ENCODE results near the gene SLC7A14.

Gene SLC7A14

DNA sequence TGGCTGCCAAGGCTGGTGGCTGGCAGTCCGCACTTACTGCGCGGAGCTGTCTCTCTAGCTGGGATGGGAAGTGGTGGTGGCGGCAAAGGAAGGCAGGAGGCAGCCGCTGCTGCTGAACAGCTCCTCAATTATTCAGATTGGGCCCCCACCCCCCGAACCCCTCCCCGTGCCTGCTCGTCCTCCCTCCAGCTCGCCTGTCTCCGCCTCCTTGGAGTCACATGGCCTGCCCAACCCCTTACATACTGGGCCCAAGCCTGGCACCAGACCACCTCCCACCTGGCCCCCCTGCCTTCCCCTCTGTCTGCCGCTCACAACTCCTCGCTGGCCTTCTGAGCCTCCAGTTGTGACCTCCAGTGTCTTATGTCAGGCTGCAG is at the start of gene SLC7A14:
TSS of gene SLC7A14 (minus strand) at position 139 of the 374 bp plus-strand sequence. CDS start 59,139 bp downstream, outside the sequence.
- DNase-seq: peak; percentile 9 to 63

GRCh38 chr3:170635385-170635735 is 49.5 kb upstream of the SLC7A14 start:
- DNase-seq: no peak

- peak in 1 of 2 experiments; percentile 60 for DNase-seq
These were observed 48.9 kb upstream of the SLC7A14 start for GRCh38 chr3:170634663-170635384.

DNA sequence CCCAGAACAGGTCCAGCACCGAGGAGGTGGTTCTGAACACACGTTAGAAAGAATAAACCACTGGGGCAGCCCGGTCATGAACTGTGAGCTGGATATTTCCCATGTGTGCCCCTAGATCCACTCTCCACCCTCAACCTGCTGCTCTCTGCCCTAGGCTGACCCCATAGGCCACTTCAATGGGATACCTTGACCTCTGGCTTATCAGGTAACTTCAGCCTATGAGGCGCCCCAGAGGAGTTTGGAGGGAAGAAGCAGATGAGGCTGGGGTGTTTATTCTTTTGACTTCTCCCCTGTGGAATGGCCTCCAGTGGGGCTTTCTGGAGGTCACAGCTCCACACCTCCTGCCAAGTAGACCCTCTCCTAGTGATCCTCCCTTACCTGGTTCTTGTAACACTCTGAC is 47.7 kb upstream of the SLC7A14 start:
- no peak for DNase-seq

GRCh38 chr3:170632780-170633179 is 46.9 kb upstream of the SLC7A14 start:
- no peak for DNase-seq

GRCh38 chr3:170631755-170632488 is 46.0 kb upstream of the SLC7A14 start:
- no peak for DNase-seq

- DNase-seq: no peak
These were observed 37.6 kb upstream of the SLC7A14 start for GRCh38 chr3:170623524-170623923.

- peak; percentile 67 to 75 for DNase-seq
These were observed 36.7 kb upstream of the SLC7A14 start for GRCh38 chr3:170622369-170623159.

- DNase-seq: no peak
These were observed 35.4 kb upstream of the SLC7A14 start for GRCh38 chr3:170621256-170621655.

- no peak for DNase-seq
These were observed 28.5 kb upstream of the SLC7A14 start for GRCh38 chr3:170614214-170614966.

GRCh38 chr3:170611751-170612150 is 25.9 kb upstream of the SLC7A14 start:
- DNase-seq: no peak

GRCh38 chr3:170610321-170610884 is 24.5 kb upstream of the SLC7A14 start:
- DNase-seq: no peak

DNA sequence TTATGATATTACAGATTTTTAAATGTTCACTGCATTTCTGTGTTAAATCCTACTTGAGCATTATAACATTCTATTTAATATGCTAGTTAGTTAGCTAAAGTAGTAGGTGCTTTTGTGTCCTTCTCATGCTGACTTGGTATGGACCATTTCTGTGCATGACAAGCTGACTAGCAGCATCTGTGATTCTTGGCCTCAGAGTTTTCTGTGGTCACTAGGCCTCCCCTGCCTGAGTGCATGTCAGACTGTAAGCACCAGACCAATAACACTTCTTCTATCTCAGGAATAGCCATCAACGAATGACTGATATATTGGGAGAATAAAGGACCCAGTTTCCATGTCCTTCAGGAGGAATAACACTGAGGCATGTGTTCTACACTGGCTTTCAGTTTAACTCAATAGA is 22.6 kb upstream of the SLC7A14 start:
- DNase-seq: no peak

- no peak for DNase-seq
These were observed 20.8 kb upstream of the SLC7A14 start for GRCh38 chr3:170606675-170607074.

DNA sequence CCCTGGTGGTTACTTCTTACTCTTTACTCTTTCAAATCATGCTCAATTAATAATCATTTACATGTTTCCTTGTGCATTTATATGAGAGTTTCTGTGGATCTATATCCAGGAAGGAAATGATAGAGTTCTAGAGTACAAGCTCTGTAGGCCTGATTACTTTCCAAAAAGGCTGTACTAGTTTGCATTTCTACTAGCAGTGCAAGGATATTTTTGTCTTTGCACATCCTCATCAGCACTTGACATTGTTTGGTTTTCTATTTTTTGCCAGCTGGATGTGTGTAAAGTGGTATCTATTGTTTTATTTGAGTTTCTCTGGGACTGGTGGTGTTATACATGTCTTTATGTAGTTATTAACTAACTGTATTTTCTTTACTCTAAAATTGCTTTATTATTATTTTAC is 19.6 kb upstream of the SLC7A14 start:
- DNase-seq: no peak

- DNase-seq: no peak
These were observed 18.1 kb upstream of the SLC7A14 start for GRCh38 chr3:170603770-170604510.

DNA sequence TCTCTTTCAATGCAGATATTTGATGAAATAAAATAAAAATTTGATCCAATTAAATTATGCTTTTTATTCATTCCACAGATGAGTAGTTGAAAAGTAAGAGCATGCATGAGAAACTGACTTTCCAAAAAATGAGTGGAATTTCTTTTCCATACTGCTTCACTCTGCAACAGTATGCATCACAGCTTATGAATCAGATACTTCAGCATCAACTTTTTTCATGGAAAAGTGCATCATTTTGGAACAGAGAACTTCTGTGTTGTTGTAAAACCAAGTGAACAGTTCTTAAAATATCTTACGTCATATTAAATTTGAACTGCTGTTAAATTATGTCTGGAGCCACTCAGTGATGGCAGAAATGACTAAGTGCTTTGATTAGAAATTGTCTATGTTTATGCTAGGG is 16.7 kb upstream of the SLC7A14 start:
- no peak for DNase-seq

- DNase-seq: no peak
These were observed 14.2 kb upstream of the SLC7A14 start for GRCh38 chr3:170600005-170600624.

GRCh38 chr3:170599091-170599490 is 13.2 kb upstream of the SLC7A14 start:
- no peak for DNase-seq

GRCh38 chr3:170598091-170598502 is 12.2 kb upstream of the SLC7A14 start:
- DNase-seq: no peak

DNA sequence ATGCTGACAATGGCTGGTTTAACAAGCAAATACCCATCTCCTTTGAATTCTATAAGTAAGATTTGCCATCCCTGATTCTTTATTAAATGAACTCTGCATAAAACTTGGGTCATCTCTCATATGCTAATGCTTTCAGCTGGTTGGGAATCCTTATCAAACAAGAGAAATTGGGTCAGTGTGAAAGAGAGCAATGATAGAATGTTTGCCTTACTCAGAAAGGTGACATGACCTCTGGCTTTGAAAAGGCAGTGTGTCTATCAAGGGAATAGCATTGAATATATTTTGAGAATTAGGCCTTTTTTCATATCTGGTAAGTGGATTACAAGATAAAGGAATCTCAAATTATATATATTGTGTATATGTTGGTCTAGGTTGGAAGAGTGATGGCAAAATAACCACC is 8.7 kb upstream of the SLC7A14 start:
- no peak for DNase-seq

Data from NCI-H187 (cell line).